A673 (cell line): Measurements from ENCODE around the gene PLEKHG3. TPM values are rescaled to one million over a fixed set of nuclear protein-coding genes. Genes with fewer than 3 reads are reported as not detected.

Experiments used
- BruUV-seq: library from RNA; stranded (reverse); fragments of 400-500 nt; replicated peaks from 2 replicates; lab custom pipeline; 2021; lab: Mats Ljungman, UMichigan
- CTCF ChIA-PET: fragments of 300-600 bp; sonication (Branson Sonifier 250); formaldehyde crosslinking; loops from one replicate; lab custom pipeline; 2022; ENCODE audit warnings: antibody characterized with exemption; lab: Charles Lee
- POLR2A ChIA-PET: fragments of 300-600 bp; sonication (Branson Sonifier 250); formaldehyde crosslinking; loops from one replicate; lab custom pipeline; 2022; ENCODE audit warnings: antibody characterized with exemption; ENCODE audit not compliant: low non-redundant PET; lab: Charles Lee
- DNase-seq: peaks from one replicate; pipeline ENCODE4 v3.0.0-alpha.2; 2015; ENCODE audit warnings: low spot score
- H3K27ac ChIP-seq: fragments of 200-600 bp; sonication (generic); 2 replicates; pipeline ENCODE4 v1.5.1; 2016; ENCODE audit warnings: mixed run types, low read depth, mild to moderate bottlenecking, mixed read lengths, antibody characterized with exemption, low read length; ENCODE audit not compliant: poor library complexity, severe bottlenecking
- H3K27me3 ChIP-seq: fragments of 200-600 bp; sonication (generic); replicated peaks from 2 replicates; pipeline ENCODE4 v1.6.1; 2017; ENCODE audit warnings: mixed run types, low read depth, mild to moderate bottlenecking, mixed read lengths, antibody characterized with exemption, low read length; ENCODE audit not compliant: insufficient read depth, poor library complexity
- H3K36me3 ChIP-seq: fragments of 200-600 bp; sonication (generic); 2 replicates; pipeline ENCODE4 v1.6.1; 2016; ENCODE audit warnings: mixed run types, mild to moderate bottlenecking, mixed read lengths, antibody characterized with exemption, low read length; ENCODE audit not compliant: insufficient read depth, poor library complexity, severe bottlenecking
- H3K4me1 ChIP-seq: fragments of 200-600 bp; sonication (generic); 2 replicates; pipeline ENCODE4 v1.6.1; 2017; ENCODE audit warnings: mixed run types, mild to moderate bottlenecking, mixed read lengths, antibody characterized with exemption, low read length; ENCODE audit not compliant: insufficient read depth, poor library complexity, severe bottlenecking
- H3K4me3 ChIP-seq: fragments of 200-600 bp; sonication (generic); 2 replicates; pipeline ENCODE4 v1.5.1; 2016; ENCODE audit warnings: low read depth, mixed run types, mild to moderate bottlenecking, mixed read lengths, low read length; ENCODE audit not compliant: poor library complexity, severe bottlenecking
- H3K9me3 ChIP-seq: fragments of 200-600 bp; sonication (generic); 2 replicates; pipeline ENCODE4 v1.6.1; 2016; ENCODE audit warnings: mixed run types, low read depth, mild to moderate bottlenecking, mixed read lengths, antibody characterized with exemption, low read length; ENCODE audit not compliant: poor library complexity, severe bottlenecking
- CTCF ChIP-seq: fragments of 300-800, 200-600 bp; sonication (generic); conservative IDR thresholded peaks from 2 replicates; pipeline ENCODE4 v1.5.1; 2017; ENCODE audit warnings: low read depth, mild to moderate bottlenecking, antibody characterized with exemption, low read length, moderate library complexity, mixed read lengths
- EZH2 ChIP-seq: fragments of 200-600 bp; sonication (generic); IDR thresholded peaks from 2 replicates; pipeline ENCODE4 v1.6.1; 2017; ENCODE audit warnings: borderline replicate concordance, low read depth, mild to moderate bottlenecking, mixed read lengths, antibody characterized with exemption, low read length; ENCODE audit not compliant: poor library complexity, severe bottlenecking
- intact Hi-C: fragments of 100-400 bp; cut with micrococcal nuclease; formaldehyde crosslinking; loops from one replicate; pipeline ENCODE4 v1.10.0; 2022; ENCODE audit not compliant: unreplicated experiment
- total RNA-seq: library from RNA; stranded (reverse); gene quantifications from 2 replicates; pipeline ENCODE4 v1.2.3, GENCODE V29; 2021

PLEKHG3 gene
- total RNA-seq, 1 experiment from 2014 or later = 29.6 TPM

DNA sequence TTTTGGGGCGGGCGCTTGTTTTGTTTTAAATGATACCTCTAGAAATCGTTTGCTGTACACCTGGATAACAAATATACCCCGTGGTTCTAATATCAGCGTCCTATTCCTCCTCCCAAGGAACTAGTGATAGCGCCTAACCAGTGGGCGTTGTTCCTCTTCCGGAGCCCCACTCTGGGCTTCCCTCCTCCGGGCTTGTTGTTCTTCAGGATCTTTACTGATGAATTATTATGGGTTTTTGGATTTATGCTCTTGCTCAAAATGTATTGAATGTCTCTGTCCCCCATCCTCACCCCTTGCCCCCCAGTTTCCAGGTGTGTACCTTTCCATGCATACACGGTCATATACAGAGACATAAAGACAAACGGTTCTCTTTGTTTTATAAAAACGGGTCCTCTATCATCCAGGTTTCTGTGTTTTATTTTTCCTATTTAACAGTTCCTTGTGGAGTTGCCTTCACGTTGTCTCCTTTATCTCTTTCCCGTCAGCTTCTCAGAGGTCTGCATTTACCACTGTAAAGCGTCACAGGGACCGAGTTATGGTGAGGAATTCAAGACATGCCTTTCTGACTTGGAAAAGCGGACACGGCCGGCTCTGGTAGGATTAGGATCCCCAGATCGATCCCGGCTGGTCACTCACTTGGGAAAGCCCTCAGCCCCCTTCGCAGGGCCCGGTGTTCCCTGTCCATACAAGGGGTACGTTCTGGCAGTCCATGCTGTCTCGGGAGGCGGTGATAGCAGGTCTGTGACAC is 655 bp upstream of the PLEKHG3 start:
- Histone ChIP-seq H3K9me3 (no peaks in the 10 kb centered on the region), H3K27me3 (no peaks in the 10 kb centered on the region), H3K4me3 (peak overlapping the region; percentile 70), H3K4me1 (peaks cover 18% of the 10 kb centered on the region), H3K36me3 (no peaks in the 10 kb centered on the region), H3K27ac (peak overlapping the region; percentile 76)
- intact Hi-C loops = no loop called here
- no peak for DNase-seq
- no TSS peak for BruUV-seq
- TF ChIP-seq EZH2 = no peak
- no peak for TF ChIP-seq CTCF
- ChIA-PET POLR2A (no interaction called here), CTCF (interaction anchor here (0.6 to 0.7 kb wide), 2 partner anchors 45 to 137 kb away, joined by 3 read pairs; no protein-coding TSS in a partner anchor)

DNA sequence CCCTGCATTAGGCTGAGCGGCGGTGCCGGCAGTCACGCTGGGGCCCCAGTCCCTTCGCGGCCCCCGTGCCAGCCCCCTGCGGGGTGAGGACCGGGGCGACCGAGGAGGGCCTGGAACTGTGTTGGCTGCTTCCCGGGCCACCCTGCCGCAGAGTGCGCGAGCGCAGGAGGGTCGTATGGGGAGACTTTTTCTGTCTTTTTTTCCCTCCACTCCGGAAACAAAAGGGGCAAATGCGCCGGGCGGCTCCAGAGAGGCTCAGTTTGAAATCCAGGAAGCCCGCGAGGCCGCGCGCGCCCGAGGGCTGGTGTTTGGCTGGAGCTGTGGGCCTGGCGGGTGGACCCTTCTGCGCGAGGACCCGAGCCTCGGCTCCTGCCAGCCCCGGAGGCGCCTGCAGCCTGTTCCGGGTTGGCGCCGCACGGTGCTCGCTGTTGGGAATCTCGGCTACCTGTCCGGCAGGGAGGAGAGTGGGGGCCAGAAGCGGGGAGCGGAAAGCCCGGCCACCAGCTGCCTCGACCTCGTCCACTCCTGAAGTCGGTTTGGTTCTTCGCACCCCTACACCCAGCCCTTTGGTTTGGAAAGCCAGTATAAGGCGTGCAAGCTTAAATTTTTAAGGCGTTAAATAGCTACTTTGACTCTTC is 638 bp downstream of the PLEKHG3 start:
- DNase-seq = peak; percentile 40
- BruUV-seq = no TSS peak
- Histone ChIP-seq H3K27me3 (no peaks in the 10 kb centered on the region), H3K4me3 (peak overlapping the region; percentile 70), H3K36me3 (no peaks in the 10 kb centered on the region), H3K4me1 (peaks cover 18% of the 10 kb centered on the region), H3K9me3 (no peaks in the 10 kb centered on the region), H3K27ac (peak overlapping the region; percentile 76)
- POLR2A ChIA-PET = interaction anchor here (0.6 kb wide), 1 partner anchor 981 kb away, joined by 3 read pairs; no protein-coding TSS in a partner anchor
- CTCF ChIA-PET = interaction anchor here (1.0 kb wide), 1 partner anchor 175 kb away, joined by 4 read pairs; no protein-coding TSS in a partner anchor
- TF ChIP-seq EZH2 (no peak), CTCF (no peak)
- intact Hi-C loops = no loop called here

DNA sequence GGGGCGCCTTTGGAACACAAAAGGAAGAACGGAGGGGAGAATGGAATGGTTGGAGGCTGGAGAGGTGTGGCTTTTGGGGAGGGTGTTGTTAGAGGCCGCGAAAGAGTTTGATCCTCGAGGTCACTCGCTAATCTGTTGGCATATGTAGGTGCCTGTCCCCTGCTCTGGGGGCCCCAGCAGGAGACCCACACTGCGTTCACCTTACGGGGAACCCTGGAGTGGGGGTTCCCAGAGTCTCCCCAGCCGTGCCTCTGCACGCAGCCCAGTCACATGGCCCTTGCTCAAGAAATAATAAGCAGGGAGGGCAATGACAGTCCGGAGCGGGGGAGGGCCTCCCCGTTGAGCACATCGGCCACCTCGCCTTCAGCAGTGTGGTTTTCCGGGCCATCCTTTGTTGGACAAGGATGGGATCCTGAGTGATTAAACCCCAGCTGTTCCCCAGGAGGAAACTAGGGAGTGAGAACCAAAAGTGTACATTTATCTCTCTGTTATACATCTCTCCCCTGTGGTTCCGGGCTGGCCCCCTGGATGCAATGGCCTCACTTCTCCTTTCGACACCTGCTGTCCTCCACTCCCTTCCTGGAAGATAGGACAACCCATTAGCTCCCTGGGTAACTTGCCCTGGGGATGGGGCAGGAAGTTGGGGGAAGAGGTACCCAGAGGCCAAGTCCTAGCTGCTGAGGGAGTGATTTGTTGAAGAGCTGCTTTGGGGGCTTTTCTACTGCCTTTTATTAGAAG is 1.3 kb downstream of the PLEKHG3 start:
- H3K27ac ChIP-seq = peak overlapping the region; percentile 76
- DNase-seq = no peak
- TF ChIP-seq EZH2 = no peak
- no peak for TF ChIP-seq CTCF
- BruUV-seq = TSS peak; percentile 62
- POLR2A ChIA-PET = interaction anchor here (0.6 kb wide), 1 partner anchor 982 kb away, joined by 3 read pairs; no protein-coding TSS in a partner anchor
- no peaks in the 10 kb centered on the region for H3K9me3 ChIP-seq
- H3K4me1 ChIP-seq = peaks cover 18% of the 10 kb centered on the region
- no peaks in the 10 kb centered on the region for H3K36me3 ChIP-seq
- H3K27me3 ChIP-seq = no peaks in the 10 kb centered on the region
- intact Hi-C loops = no loop called here
- H3K4me3 ChIP-seq = peak overlapping the region; percentile 70
- CTCF ChIA-PET = interaction anchor here (1.0 kb wide), 1 partner anchor 175 kb away, joined by 4 read pairs; no protein-coding TSS in a partner anchor
